IgD-negative memory B cell (primary cell): ENCODE data around the gene MED6. TPM values are rescaled to one million over a fixed set of nuclear protein-coding genes. Genes with fewer than 3 reads are reported as not detected.

Experiments
- H3K27ac Mint-ChIP-seq, 3 donors: one replicate each; pipeline ENCODE4 v1.8.0; 2020 to 2022; ENCODE audit warnings: mild to moderate bottlenecking in 3 of 3, mixed read lengths in 3 of 3, moderate library complexity in 1 of 3
- H3K27me3 Mint-ChIP-seq: one replicate; pipeline ENCODE4 v1.8.0; 2021; ENCODE audit warnings: mixed read lengths
- H3K36me3 Mint-ChIP-seq: one replicate; pipeline ENCODE4 v1.8.0; 2020; ENCODE audit warnings: mild to moderate bottlenecking, mixed read lengths
- H3K4me1 Mint-ChIP-seq, 3 donors: one replicate each; pipeline ENCODE4 v1.8.0; 2020 to 2022; ENCODE audit warnings: mixed read lengths in 3 of 3, mild to moderate bottlenecking in 1 of 3
- H3K4me3 Mint-ChIP-seq, 4 donors: one replicate each; pipeline ENCODE4 v1.8.0; 2020 to 2022; ENCODE audit warnings: mild to moderate bottlenecking in 4 of 4, mixed read lengths in 4 of 4, moderate library complexity in 3 of 4
- H3K9me3 Mint-ChIP-seq, 3 donors: one replicate each; pipeline ENCODE4 v1.8.0; 2020 to 2021; ENCODE audit warnings: mixed read lengths in 3 of 3, mild to moderate bottlenecking in 1 of 3
- polyA plus RNA-seq: library from polyadenylated mRNA; unstranded; fragments of 300-500 nt; fragmentation: Illumina TruSeq; gene quantifications from one replicate; pipeline ENCODE4 v1.2.3, GENCODE V29; 2021

Gene MED6
- polyA plus RNA-seq, 1 donor from 2014 or later = 39.0 TPM

- no peak overlapping the region for H3K4me3 Mint-ChIP-seq
- peaks cover 2 to 13% (median 3%) of the 10 kb centered on the region in 3 donors for H3K9me3 Mint-ChIP-seq
- peaks cover 43% of the 10 kb centered on the region for H3K36me3 Mint-ChIP-seq
- H3K4me1 Mint-ChIP-seq = peaks cover 6 to 13% (median 7%) of the 10 kb centered on the region in 3 donors
- H3K27me3 Mint-ChIP-seq = no peaks in the 10 kb centered on the region
- H3K27ac Mint-ChIP-seq = peak overlapping the region in 1 of 3 donors; percentile 28
These were observed 32.7 kb downstream of the MED6 start for GRCh38 chr14:70567791-70568190.

DNA sequence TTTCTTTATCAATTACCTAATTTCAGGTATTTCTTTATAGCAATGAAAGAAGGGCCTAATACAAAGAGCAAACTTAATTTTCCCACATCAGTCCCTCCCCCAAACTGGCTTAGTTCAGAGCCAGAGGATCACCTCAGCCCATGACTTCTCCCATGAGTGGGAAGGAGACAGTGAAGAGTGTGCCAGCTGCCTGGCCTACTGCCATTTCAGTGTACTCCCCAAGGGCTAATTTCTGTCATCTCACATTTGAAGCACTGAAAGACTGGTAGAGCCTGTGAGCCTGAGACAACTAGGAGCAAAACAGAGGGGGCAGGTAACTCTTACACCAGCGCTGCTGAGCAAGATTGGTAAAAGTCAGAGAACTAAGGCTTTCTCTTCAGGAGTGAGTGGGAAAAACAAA lies 36.6 kb downstream of the MED6 start:
- H3K4me3 Mint-ChIP-seq = peak overlapping the region in 1 of 4 donors; percentile 51
- H3K27me3 Mint-ChIP-seq = no peaks in the 10 kb centered on the region
- peaks cover 3 to 25% (median 11%) of the 10 kb centered on the region in 3 donors for H3K9me3 Mint-ChIP-seq
- H3K27ac Mint-ChIP-seq = peak overlapping the region in 1 of 3 donors; percentile 78
- H3K4me1 Mint-ChIP-seq = peaks cover 0 to 9% (median 2%) of the 10 kb centered on the region in 3 donors
- H3K36me3 Mint-ChIP-seq = peaks cover 44% of the 10 kb centered on the region

DNA sequence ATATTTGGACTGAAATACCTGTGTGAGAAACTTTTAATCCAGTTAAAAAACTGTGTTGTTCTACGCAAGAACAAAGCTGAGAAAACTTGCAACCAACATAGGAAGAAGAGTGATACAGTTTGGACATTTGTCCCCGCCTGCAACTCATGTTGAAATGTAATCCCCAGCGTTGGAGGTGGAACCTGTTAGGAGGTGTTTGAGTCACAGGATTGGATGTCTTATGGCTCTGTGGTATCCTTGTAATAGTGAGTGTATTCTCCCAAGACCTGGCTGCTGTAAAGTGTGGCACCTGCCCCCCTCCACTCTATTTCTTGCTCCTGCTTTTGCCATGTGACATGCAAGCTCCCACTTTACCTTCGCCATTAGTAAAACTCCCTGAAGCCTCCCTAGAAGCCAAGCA lies 37.0 kb downstream of the MED6 start:
- H3K4me3 Mint-ChIP-seq = no peak overlapping the region
- peaks cover 44% of the 10 kb centered on the region for H3K36me3 Mint-ChIP-seq
- peak overlapping the region in 1 of 3 donors; percentile 50 for H3K27ac Mint-ChIP-seq
- no peaks in the 10 kb centered on the region for H3K27me3 Mint-ChIP-seq
- peaks cover 3 to 25% (median 11%) of the 10 kb centered on the region in 3 donors for H3K9me3 Mint-ChIP-seq
- peaks cover 0 to 9% (median 2%) of the 10 kb centered on the region in 3 donors for H3K4me1 Mint-ChIP-seq

DNA sequence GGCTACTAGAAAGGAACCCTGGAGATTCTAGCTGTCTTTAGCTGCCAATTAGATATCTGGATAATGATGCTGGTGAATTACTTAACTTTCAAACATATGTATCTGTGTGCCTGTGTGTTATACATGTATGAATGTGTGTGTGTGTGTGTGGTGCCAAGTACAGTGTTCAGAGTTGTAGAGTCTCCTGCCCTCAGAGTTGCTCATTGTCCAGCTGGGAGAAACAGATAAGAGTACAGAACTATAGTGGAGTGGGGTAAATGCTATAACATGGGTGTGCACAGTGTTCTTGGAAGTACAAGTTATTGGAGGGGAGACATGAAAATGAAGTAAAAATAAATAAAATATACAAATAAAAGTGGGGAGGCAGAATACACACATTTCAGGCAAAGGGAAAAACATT lies 42.1 kb downstream of the MED6 start:
- Mint-ChIP-seq H3K36me3 (peaks cover 30% of the 10 kb centered on the region), H3K27me3 (no peaks in the 10 kb centered on the region), H3K27ac (no peak overlapping the region), H3K9me3 (peaks cover 3 to 17% (median 7%) of the 10 kb centered on the region in 3 donors), H3K4me1 (peaks cover 0 to 3% (median 0%) of the 10 kb centered on the region in 3 donors), H3K4me3 (no peak overlapping the region)

- peaks cover 0 to under 1% (median 0%) of the 10 kb centered on the region in 3 donors for H3K9me3 Mint-ChIP-seq
- H3K36me3 Mint-ChIP-seq = peaks cover 16% of the 10 kb centered on the region
- no peaks in the 10 kb centered on the region for H3K27me3 Mint-ChIP-seq
- no peak overlapping the region for H3K27ac Mint-ChIP-seq
- peaks cover 0 to 1% (median 0%) of the 10 kb centered on the region in 3 donors for H3K4me1 Mint-ChIP-seq
- H3K4me3 Mint-ChIP-seq = no peak overlapping the region
These were observed 44.6 kb downstream of the MED6 start for GRCh38 chr14:70555890-70556289.

- Mint-ChIP-seq H3K9me3 (peaks cover 0 to 3% (median 3%) of the 10 kb centered on the region in 3 donors), H3K27ac (peak overlapping the region in 1 of 3 donors; percentile 31), H3K27me3 (no peaks in the 10 kb centered on the region), H3K4me1 (peaks cover 3 to 12% (median 4%) of the 10 kb centered on the region in 3 donors), H3K36me3 (peaks cover 3% of the 10 kb centered on the region), H3K4me3 (no peak overlapping the region)
These were observed 62.4 kb downstream of the MED6 start for GRCh38 chr14:70538087-70538486.

GRCh38 chr14:70536830-70537229 lies 63.6 kb downstream of the MED6 start:
- Mint-ChIP-seq H3K27me3 (no peaks in the 10 kb centered on the region), H3K4me3 (no peak overlapping the region), H3K36me3 (peaks cover 7% of the 10 kb centered on the region), H3K9me3 (peaks cover 0 to 5% (median 3%) of the 10 kb centered on the region in 3 donors), H3K27ac (peak overlapping the region in 2 of 3 donors; percentile 33 to 53), H3K4me1 (peaks cover 3 to 12% (median 4%) of the 10 kb centered on the region in 3 donors)

DNA sequence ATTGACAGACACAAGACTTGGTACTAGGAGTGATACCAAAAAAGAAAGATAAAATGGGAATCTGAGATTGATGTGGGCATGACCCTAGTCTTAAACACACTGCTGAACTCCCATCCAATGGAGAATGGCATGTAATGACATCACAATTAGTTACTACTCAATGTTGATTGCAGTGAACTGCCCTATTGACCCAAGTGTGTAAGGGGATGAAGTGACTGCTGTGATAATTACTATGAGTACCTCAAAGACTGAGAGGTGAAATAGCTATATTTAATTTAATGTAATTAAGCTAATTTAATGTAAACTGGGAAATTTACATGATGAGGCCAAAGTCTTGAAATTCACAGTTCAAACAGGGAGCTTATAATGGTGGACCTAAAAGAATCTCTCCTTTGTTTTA lies 65.6 kb downstream of the MED6 start, which contains the start of gene ADAM20:
Gene ADAM20, minus strand, starts transcription at position 101 of the 400 bp plus-strand sequence. CDS start 10,247 bp downstream, outside the sequence.
- H3K27me3 Mint-ChIP-seq = no peaks in the 10 kb centered on the region
- no peak within 1 kb of the TSS for H3K27ac Mint-ChIP-seq
- peaks cover 3 to 12% (median 4%) of the 10 kb centered on the region in 3 donors for H3K4me1 Mint-ChIP-seq
- H3K4me3 Mint-ChIP-seq = no peak within 1 kb of the TSS
- H3K36me3 Mint-ChIP-seq = peaks cover 7% of the 10 kb centered on the region
- peaks cover 0 to 5% (median 3%) of the 10 kb centered on the region in 3 donors for H3K9me3 Mint-ChIP-seq

Other genes starting within 250 kb of the MED6 start
- gene COX16, start 241.0 kb downstream of the MED6 start, polyA plus RNA-seq = 59.2 TPM
- gene SYNJ2BP, start 183.6 kb downstream of the MED6 start, polyA plus RNA-seq = 13.7 TPM
- 0.18 TPM for gene ADAM21, start 148.5 kb downstream of the MED6 start, polyA plus RNA-seq
- gene ADAM20, start 65.7 kb downstream of the MED6 start, polyA plus RNA-seq = not detected
- 9.2 TPM for gene TTC9, start 41.3 kb upstream of the MED6 start, polyA plus RNA-seq
- gene MAP3K9, start 208.9 kb upstream of the MED6 start, polyA plus RNA-seq = 5.3 TPM